T-helper 17 cell (primary cell): ENCODE results near the gene DYNLT2. TPM values are rescaled to one million over a fixed set of nuclear protein-coding genes. Genes with fewer than 3 reads are reported as not detected.
A peak's percentile ranks its signal among the peaks of the same experiment; 100 is the strongest.

Experiments
- ATAC-seq: fragments of 150-1000 bp; cut with Tn5 transposase; 2 replicates; pipeline ENCODE4 v1.10.0; 2021; ENCODE audit warnings: mild to moderate bottlenecking, moderate library complexity
- DNase-seq, 3 donors: peaks; one replicate each; pipeline versions ENCODE4 v3.0.0 to v3.0.0-alpha.2; 2020 to 2021
- H3K9me3 ChIP-seq: one replicate; pipeline ENCODE4 v1.7.0; 2013; ENCODE audit warnings: low read length, mild to moderate bottlenecking; ENCODE audit not compliant: control insufficient read depth, poor library complexity, severe bottlenecking
- H3K27ac Mint-ChIP-seq: one replicate; pipeline ENCODE4 v1.8.0; 2022; ENCODE audit warnings: mild to moderate bottlenecking, moderate library complexity, mixed read lengths
- H3K27me3 Mint-ChIP-seq: one replicate; pipeline ENCODE4 v1.8.0; 2022; ENCODE audit warnings: mixed read lengths
- H3K36me3 Mint-ChIP-seq: one replicate; pipeline ENCODE4 v1.8.0; 2022; ENCODE audit warnings: low read depth, mixed read lengths
- H3K4me1 Mint-ChIP-seq: one replicate; pipeline ENCODE4 v1.8.0; 2022; ENCODE audit warnings: mild to moderate bottlenecking, mixed read lengths
- H3K4me3 Mint-ChIP-seq: one replicate; pipeline ENCODE4 v1.8.0; 2022; ENCODE audit warnings: mild to moderate bottlenecking, moderate library complexity, mixed read lengths
- total RNA-seq, 4 donors: library from RNA in 2 of 4; stranded (reverse) in 2 of 4; gene quantifications; one replicate each; pipeline ENCODE4 v1.2.3 and lab custom pipeline; 2022 to 2026

Gene DYNLT2
- total RNA-seq, 2 donors from 2014 or later, result 3.0 to 3.9 TPM

DNA sequence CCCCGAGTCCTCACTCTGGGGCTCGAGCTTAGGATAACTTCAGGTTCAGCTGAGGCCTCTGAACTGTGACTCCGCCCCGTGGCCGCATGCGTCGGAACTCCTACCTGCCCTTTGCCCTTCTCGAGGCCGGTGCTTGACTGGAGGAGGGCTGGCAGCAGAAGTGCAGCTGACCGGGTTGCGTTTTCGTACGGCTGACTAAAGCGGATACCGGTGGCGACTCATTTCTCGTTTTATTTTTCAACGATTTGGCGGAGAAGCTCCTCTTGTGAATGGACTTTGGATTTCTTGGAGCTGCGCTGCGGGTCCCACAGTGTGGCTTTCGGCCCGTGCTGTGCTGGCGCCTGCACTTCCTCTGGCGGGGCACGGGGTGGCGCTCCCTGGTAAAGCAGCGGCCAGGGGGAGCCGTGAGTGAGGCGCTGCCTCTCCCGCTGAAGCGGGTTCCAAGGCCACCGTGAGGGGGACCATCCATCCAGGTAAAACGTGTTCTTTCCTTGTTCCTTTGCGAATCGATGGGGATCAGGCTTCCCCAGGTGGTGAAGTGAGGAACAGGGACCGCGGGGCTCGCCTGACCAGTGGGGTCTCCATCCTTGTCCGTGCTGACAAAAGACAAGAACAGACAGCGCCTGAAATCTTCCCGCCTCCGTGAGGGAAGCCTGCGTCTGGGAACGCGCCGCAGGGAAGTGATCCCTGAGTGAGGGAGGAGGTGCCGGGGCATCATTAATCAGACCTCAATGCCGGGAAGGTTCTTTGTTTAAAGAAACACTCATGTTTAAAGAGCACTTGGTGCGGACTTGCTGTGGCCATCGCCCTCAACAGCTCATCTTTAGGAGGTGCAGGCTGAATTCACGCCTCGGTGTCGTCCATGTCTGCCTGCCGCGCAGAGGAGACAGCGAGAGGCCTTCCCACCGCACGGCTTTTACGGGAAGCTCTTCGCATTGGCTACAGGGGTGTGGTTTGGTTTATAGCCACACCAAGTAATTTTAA, 38.9 kb upstream of the DYNLT2 start:
- DNase-seq (peak; percentile 61 to 70 (median 69)), ATAC-seq (peak; percentile 97)
- peak overlapping the region; percentile 21 for H3K27ac Mint-ChIP-seq
- H3K4me3 Mint-ChIP-seq, result peak overlapping the region; percentile 89
- no peaks in the 10 kb centered on the region for H3K9me3 ChIP-seq
- peaks cover 3% of the 10 kb centered on the region for H3K36me3 Mint-ChIP-seq
- peaks cover 19% of the 10 kb centered on the region for H3K4me1 Mint-ChIP-seq
- peaks cover 25% of the 10 kb centered on the region for H3K27me3 Mint-ChIP-seq

DNA sequence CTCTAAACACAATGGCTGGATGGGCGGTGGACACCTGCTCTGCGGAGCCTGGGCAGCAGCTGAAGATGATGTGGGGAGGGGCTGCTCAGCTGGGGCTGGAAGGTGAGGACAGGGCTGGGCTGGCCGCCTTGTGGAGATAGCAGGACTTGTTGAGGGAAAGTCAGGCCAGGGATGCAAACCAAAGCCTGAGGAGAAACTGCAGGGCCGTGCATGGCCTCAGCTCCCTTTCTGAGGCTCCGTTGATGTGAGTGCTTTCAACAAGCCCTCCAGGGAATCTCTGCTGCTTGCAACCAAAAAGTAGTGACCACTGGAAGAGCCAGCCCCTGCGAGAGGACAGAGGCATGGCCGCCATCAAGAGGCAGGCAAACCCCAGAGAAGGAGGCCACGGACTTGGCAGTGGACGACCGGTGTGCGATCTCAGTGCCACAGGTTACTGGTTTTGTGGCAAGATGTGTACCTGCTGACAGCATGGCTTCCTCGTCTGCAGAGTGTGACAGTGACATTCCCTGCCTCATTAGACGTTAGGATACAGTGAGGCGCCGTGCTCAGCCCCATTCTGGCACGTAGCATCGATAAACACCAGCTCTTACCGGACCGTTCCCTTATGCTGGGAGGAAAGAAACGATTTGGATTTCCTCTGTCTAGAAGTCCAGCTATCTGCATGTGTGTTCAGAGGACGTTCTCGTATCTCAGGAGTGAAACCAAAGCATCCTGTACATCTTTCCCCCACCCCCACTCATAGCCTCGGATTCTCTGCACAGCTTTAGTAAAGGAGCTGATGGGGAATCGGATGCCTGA, 38.0 kb upstream of the DYNLT2 start:
- H3K4me3 Mint-ChIP-seq, result peak overlapping the region; percentile 89
- no peak for ATAC-seq
- peaks cover 25% of the 10 kb centered on the region for H3K27me3 Mint-ChIP-seq
- DNase-seq, result no peak
- H3K4me1 Mint-ChIP-seq, result peaks cover 19% of the 10 kb centered on the region
- no peaks in the 10 kb centered on the region for H3K9me3 ChIP-seq
- H3K36me3 Mint-ChIP-seq, result peaks cover 3% of the 10 kb centered on the region
- no peak overlapping the region for H3K27ac Mint-ChIP-seq

DNA sequence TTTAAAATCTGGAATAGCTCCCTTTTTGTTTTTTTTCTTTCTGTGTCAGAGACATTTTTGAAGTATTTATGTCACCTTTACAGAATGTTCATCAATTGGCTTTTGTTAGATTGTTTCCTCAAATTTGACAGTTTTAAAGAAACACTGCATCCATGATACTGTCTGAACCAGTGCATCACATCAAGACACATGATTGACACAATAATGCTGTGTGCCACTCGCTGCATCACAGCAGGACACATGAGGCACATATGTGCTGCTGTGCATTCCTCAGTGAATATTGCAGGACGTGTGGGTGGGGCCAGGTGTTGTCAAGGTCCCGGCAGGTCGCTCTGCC, 37.4 kb upstream of the DYNLT2 start:
- ATAC-seq (no peak), DNase-seq (no peak)
- peak overlapping the region; percentile 89 for H3K4me3 Mint-ChIP-seq
- H3K36me3 Mint-ChIP-seq, result peaks cover 3% of the 10 kb centered on the region
- peaks cover 25% of the 10 kb centered on the region for H3K27me3 Mint-ChIP-seq
- no peak overlapping the region for H3K27ac Mint-ChIP-seq
- peaks cover 19% of the 10 kb centered on the region for H3K4me1 Mint-ChIP-seq
- no peaks in the 10 kb centered on the region for H3K9me3 ChIP-seq

DNA sequence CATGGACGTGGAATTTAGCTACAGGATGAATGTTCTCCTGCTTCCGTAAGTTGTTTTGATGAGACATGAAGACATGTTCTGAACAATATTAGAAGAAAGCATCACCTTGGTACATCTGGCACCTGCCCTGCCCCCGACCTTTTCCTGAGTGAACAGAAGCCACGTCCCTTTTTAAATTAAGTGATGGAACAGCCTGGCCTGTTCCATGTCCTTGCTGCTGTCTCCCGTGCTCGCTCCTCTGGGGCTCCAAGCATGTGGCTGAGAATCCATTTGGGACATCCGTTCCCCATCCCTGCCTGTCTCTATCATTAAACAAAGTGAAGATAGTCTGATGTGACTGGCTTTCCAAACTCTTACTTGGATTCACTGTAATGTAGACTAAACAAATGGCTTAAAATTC, 36.4 kb upstream of the DYNLT2 start:
- no peak overlapping the region for H3K27ac Mint-ChIP-seq
- H3K9me3 ChIP-seq, result no peaks in the 10 kb centered on the region

DNA sequence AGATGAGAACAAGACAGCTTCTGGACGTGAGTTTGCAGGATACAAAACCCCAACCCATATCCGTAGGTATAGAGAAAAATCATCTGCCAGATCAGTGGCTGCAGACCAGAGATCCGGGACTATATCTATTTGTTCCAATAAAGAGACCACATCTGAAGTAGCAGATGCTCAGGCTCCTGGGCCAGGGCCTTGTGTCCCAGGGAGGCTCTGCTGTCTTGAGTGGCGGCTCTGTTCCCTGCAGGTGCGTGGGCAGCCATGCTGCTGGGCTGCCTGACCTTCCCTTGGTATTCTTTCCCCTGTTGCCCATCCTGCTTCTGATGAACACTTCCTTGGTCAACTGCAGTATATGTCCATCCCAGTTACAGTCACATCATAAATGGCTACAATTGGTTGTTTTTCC, 35.0 kb upstream of the DYNLT2 start:
- Mint-ChIP-seq H3K27ac (no peak overlapping the region), H3K4me1 (peaks cover 16% of the 10 kb centered on the region), H3K36me3 (no peaks in the 10 kb centered on the region), H3K27me3 (peaks cover 3% of the 10 kb centered on the region), H3K4me3 (no peak overlapping the region)
- ATAC-seq, result no peak
- H3K9me3 ChIP-seq, result no peaks in the 10 kb centered on the region
- no peak for DNase-seq

More for the DNA sequence above, 36.4 kb upstream of the DYNLT2 start:
- H3K36me3 Mint-ChIP-seq, result peaks cover 3% of the 10 kb centered on the region
- peaks cover 16% of the 10 kb centered on the region for H3K27me3 Mint-ChIP-seq
- DNase-seq (no peak), ATAC-seq (no peak)
- no peak overlapping the region for H3K4me3 Mint-ChIP-seq
- H3K4me1 Mint-ChIP-seq, result peaks cover 19% of the 10 kb centered on the region

DNA sequence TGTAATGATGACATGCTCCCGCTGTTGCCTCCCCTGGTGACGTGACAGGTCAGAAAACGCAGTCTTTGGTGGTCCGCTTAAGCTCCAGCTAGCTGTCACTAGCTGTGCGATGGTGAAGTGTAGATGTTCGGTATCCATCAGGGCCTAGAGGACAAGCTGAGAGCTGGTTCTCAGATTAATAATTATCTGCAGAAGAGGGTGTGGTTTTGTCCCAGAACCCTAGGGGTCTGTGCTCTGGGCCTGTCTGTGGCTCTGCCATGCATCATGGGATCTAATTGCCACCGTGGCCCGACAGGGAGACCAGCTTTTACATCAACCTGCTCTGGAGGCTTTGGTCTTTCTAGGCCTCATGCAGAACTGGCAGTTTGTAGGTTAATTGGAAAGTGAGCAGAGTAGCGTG, 34.2 kb upstream of the DYNLT2 start:
- H3K9me3 ChIP-seq, result no peaks in the 10 kb centered on the region
- H3K4me1 Mint-ChIP-seq, result peaks cover 10% of the 10 kb centered on the region
- ATAC-seq (no peak), DNase-seq (no peak)
- H3K27me3 Mint-ChIP-seq, result no peaks in the 10 kb centered on the region
- no peak overlapping the region for H3K4me3 Mint-ChIP-seq
- no peak overlapping the region for H3K27ac Mint-ChIP-seq
- H3K36me3 Mint-ChIP-seq, result no peaks in the 10 kb centered on the region

DNA sequence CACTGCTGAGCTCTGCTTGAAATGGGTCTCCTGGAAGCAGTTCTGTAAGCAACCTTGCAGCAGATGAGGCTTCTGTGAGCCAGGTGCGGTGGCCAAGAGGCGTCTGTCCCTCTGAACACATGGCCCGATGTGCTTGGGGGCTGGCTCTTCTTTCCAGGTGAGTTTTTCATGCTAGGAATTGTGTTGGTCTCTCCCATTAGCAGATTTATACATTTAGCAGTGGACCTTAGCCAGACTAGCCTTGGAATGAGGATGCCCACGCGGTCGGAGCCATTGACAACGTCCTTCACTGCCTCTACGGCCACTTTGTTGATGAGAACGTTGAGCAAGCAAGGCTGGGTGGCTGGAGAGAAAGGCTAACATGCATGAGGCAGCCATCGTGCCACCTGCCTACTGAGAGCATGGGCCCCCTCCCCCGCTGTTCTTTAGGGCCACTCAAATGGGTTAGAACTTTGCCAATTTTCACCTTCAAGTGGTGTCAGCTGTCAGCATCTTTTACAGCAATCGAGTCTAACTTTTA, 33.5 kb upstream of the DYNLT2 start:
- Mint-ChIP-seq H3K27me3 (no peaks in the 10 kb centered on the region), H3K4me3 (no peak overlapping the region), H3K4me1 (peaks cover 5% of the 10 kb centered on the region), H3K27ac (no peak overlapping the region), H3K36me3 (no peaks in the 10 kb centered on the region)
- DNase-seq (no peak), ATAC-seq (no peak)
- H3K9me3 ChIP-seq, result no peaks in the 10 kb centered on the region

DNA sequence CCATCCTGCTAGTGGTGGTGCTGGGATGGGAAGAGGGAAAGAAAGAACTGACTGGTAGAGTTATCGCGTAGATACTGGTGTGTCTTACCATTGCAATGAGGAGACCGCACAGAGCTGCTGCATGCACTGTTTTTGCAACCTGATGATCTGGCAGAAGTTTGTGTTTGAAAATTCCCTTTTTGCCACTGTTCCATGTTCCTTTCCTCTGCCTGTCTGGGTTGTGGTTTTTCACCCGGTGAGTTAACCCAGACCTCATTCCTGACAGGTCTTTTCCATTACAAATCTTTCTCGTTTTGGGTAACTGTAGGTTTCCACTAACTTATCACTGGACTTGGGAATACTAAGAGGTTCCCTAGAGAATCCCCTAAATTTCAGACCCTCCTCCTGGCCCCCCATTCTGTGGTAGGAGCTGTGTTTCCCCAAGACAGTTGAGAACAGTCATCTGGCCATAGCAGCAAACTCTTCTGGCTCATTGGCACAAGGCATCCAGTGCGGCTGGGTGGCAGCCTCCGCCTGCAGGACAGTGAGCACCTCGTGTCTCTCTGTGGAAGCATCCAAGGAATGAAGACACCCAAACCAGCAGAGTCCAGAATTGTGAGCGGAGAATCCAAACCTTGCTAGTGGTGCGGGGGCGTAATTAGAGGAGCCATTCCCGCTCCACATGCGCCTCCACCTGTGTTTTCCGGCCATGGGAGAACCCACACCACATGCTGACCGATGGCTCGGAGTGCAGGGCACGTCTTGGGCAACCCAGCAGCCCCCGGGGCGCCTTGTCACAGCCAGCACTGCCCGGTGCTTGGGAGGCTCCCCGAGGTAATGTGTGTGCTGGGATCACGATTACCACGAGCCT, 32.8 kb upstream of the DYNLT2 start:
- H3K36me3 Mint-ChIP-seq, result no peaks in the 10 kb centered on the region
- ATAC-seq (no peak), DNase-seq (no peak)
- H3K27me3 Mint-ChIP-seq, result no peaks in the 10 kb centered on the region
- H3K27ac Mint-ChIP-seq, result no peak overlapping the region
- no peaks in the 10 kb centered on the region for H3K9me3 ChIP-seq
- H3K4me1 Mint-ChIP-seq, result peaks cover 5% of the 10 kb centered on the region
- no peak overlapping the region for H3K4me3 Mint-ChIP-seq

DNA sequence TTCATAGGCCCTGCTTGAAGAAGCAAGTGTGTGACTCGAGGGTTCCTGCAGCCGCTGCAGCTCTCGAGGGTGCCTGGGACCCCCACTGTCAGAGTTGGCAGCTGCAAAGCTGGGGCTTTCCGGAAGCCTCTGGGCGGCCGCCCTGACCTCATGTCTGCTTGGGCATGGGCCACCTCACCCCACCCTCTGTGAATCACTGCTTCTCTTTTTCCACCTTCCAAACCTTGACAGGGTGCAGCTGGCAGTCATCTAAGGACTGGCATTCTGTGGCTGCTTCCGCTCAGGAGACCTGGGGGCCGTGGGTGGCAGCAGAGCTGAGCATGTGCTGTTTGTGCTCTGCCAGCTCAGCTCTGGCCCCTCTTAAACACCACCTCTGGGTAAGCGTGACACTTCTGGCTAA, 32.0 kb upstream of the DYNLT2 start:
- Mint-ChIP-seq H3K27me3 (no peaks in the 10 kb centered on the region), H3K4me3 (no peak overlapping the region), H3K4me1 (peaks cover 5% of the 10 kb centered on the region), H3K36me3 (no peaks in the 10 kb centered on the region), H3K27ac (no peak overlapping the region)
- no peak for ATAC-seq
- DNase-seq, result no peak
- H3K9me3 ChIP-seq, result no peaks in the 10 kb centered on the region

DNA sequence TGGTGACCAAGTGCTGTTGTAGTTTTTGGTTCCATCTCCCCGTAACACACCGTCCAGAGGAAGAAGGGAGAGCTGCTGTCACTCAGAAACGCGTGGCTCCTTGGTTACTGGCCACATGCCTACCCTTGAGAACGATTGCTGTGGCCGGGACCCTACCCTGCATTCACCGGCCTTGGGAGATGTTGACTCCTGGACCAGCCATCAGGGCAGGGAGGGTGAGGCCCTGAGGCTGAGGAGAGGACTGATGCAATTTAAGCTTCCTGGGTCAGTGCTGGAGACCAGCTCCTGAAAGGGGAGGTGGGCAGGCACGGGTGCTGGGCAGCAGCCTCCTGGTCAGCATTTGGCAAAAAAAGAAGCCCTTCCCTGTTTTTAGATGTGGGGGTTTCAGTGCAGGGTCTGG, 31.6 kb upstream of the DYNLT2 start:
- Mint-ChIP-seq H3K4me3 (no peak overlapping the region), H3K27me3 (no peaks in the 10 kb centered on the region), H3K4me1 (peaks cover 5% of the 10 kb centered on the region), H3K27ac (no peak overlapping the region), H3K36me3 (no peaks in the 10 kb centered on the region)
- ATAC-seq (no peak), DNase-seq (no peak)
- no peaks in the 10 kb centered on the region for H3K9me3 ChIP-seq

DNA sequence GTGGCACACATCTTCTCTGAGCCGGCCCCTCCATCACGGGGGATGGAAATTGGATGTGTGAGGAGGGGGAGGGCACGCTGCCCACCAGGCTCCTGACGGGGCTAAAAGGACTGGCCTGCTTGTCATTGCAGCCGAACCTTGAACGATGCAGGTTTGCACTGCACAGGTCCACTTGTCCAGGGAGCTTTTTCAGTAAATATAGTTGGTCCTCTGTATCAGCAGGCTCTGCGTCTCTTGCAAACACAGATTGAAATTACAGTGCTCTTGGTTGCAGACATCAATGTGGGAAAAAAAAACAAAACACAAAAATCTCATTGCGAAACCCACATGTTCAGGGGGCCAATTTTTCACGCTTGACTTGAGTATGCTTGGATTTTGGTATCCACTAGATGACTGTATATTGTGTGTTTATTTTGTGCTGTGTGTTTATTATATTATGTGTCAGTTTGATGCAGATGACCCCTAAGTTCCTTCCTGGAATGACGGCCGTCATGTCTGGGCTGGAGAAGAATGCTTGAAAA, 29.3 kb upstream of the DYNLT2 start:
- H3K36me3 Mint-ChIP-seq, result no peaks in the 10 kb centered on the region
- no peak for ATAC-seq
- H3K27ac Mint-ChIP-seq, result no peak overlapping the region

DNA sequence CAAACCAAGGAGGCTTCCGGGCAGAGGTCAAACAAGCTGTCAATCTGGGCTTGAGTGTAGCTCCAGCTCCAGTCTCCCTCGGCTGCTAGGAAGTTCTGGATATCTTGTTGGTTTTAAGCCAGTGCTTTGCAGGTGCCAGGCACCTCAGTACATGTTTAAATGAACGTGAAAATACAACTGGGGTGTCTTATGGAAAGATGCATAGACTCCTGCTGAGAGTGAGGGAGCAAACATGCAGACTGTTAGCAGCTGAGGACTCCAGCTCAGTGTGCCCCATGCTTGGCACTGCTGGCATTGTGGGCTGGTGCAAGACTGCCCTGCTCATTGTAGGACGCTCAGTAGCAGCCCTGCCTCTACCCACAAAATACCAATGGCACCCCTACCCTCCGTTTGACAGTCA, 28.5 kb upstream of the DYNLT2 start:
- Mint-ChIP-seq H3K27ac (no peak overlapping the region), H3K36me3 (no peaks in the 10 kb centered on the region), H3K27me3 (no peaks in the 10 kb centered on the region), H3K4me1 (no peaks in the 10 kb centered on the region), H3K4me3 (no peak overlapping the region)
- H3K9me3 ChIP-seq, result no peaks in the 10 kb centered on the region
- no peak for DNase-seq
- ATAC-seq, result no peak

More for the DNA sequence above, 29.3 kb upstream of the DYNLT2 start:
- DNase-seq, result no peak
- no peak overlapping the region for H3K4me3 Mint-ChIP-seq
- no peaks in the 10 kb centered on the region for H3K9me3 ChIP-seq
- H3K27me3 Mint-ChIP-seq, result no peaks in the 10 kb centered on the region
- H3K4me1 Mint-ChIP-seq, result no peaks in the 10 kb centered on the region
